Activated T-helper 2 cell treated with anti-CD3 and anti-CD28 coated beads, Interferon-gamma antibody, Interleukin-2, Interleukin-4, amounts not matched to agents 10 μg/mL and 5 μg/mL and 100 μg/mL, durations not matched to agents 14 hours and 24 hours and 36 hours (primary cell): Measurements from ENCODE around the gene GNB1L. TPM values are rescaled to one million over a fixed set of nuclear protein-coding genes. Genes with fewer than 3 reads are reported as not detected.

Experiments
- DNase-seq: peaks from one replicate; pipeline ENCODE4 v3.0.0; 2021; ENCODE audit warnings: low spot score
- H3K27ac Mint-ChIP-seq: one replicate; pipeline ENCODE4 v1.8.0; 2021; ENCODE audit warnings: mixed read lengths
- H3K27me3 Mint-ChIP-seq: one replicate; pipeline ENCODE4 v1.8.0; 2021; ENCODE audit warnings: low read depth, mixed read lengths
- H3K36me3 Mint-ChIP-seq: one replicate; pipeline ENCODE4 v1.8.0; 2021; ENCODE audit warnings: low read depth, mixed read lengths
- H3K4me1 Mint-ChIP-seq: one replicate; pipeline ENCODE4 v1.8.0; 2021; ENCODE audit warnings: low read depth, mixed read lengths
- H3K4me3 Mint-ChIP-seq: one replicate; pipeline ENCODE4 v1.8.0; 2021; ENCODE audit warnings: low read depth, mild to moderate bottlenecking, moderate library complexity, mixed read lengths
- H3K9me3 Mint-ChIP-seq: one replicate; pipeline ENCODE4 v1.8.0; 2021; ENCODE audit warnings: mixed read lengths
- intact Hi-C: fragments of 100-400 bp; cut with micrococcal nuclease; formaldehyde crosslinking; loops from one replicate; pipeline ENCODE4 v1.15.1; 2023
- total RNA-seq: library from RNA; stranded (reverse); gene quantifications from 2 replicates; pipeline ENCODE4 v1.2.3, GENCODE V29; 2022

GNB1L gene
- total RNA-seq, 1 donor from 2014 or later = 14.7 TPM

GRCh38 chr22:19764636-19765476 lies 89.8 kb downstream of the GNB1L start:
- H3K36me3 Mint-ChIP-seq = peaks cover 4% of the 10 kb centered on the region
- no peak for DNase-seq
- H3K27ac Mint-ChIP-seq = no peak overlapping the region
- H3K27me3 Mint-ChIP-seq = peaks cover 60% of the 10 kb centered on the region
- intact Hi-C loops = loop anchor here (5.0 kb wide), 2 partner anchors 43 to 243 kb away; partner anchors contain the start of genes CLDN5 and GP1BB
- H3K4me1 Mint-ChIP-seq = peaks cover 6% of the 10 kb centered on the region
- H3K4me3 Mint-ChIP-seq = no peak overlapping the region
- H3K9me3 Mint-ChIP-seq = no peaks in the 10 kb centered on the region

- no peak overlapping the region for H3K27ac Mint-ChIP-seq
- H3K36me3 Mint-ChIP-seq = peaks cover 6% of the 10 kb centered on the region
- no peak for DNase-seq
- intact Hi-C loops = no loop called here
- no peaks in the 10 kb centered on the region for H3K9me3 Mint-ChIP-seq
- peaks cover 59% of the 10 kb centered on the region for H3K27me3 Mint-ChIP-seq
- peaks cover 10% of the 10 kb centered on the region for H3K4me1 Mint-ChIP-seq
- no peak overlapping the region for H3K4me3 Mint-ChIP-seq
Observed at GRCh38 chr22:19764299-19764593, 90.4 kb downstream of the GNB1L start.

- H3K27ac Mint-ChIP-seq = no peak overlapping the region
- H3K27me3 Mint-ChIP-seq = peaks cover 59% of the 10 kb centered on the region
- H3K36me3 Mint-ChIP-seq = peaks cover 6% of the 10 kb centered on the region
- DNase-seq = no peak
- H3K4me3 Mint-ChIP-seq = no peak overlapping the region
- no peaks in the 10 kb centered on the region for H3K9me3 Mint-ChIP-seq
- intact Hi-C loops = no loop called here
- H3K4me1 Mint-ChIP-seq = peaks cover 10% of the 10 kb centered on the region
Observed at GRCh38 chr22:19763458-19764298, 91.0 kb downstream of the GNB1L start.

- DNase-seq = no peak
- Mint-ChIP-seq H3K4me1 (peaks cover 10% of the 10 kb centered on the region), H3K36me3 (peaks cover 6% of the 10 kb centered on the region), H3K9me3 (no peaks in the 10 kb centered on the region), H3K4me3 (no peak overlapping the region), H3K27ac (no peak overlapping the region), H3K27me3 (peaks cover 55% of the 10 kb centered on the region)
- intact Hi-C loops = no loop called here
Observed at GRCh38 chr22:19762568-19763457, 91.9 kb downstream of the GNB1L start.

GRCh38 chr22:19761725-19762567 lies 92.7 kb downstream of the GNB1L start:
- no peak overlapping the region for H3K27ac Mint-ChIP-seq
- H3K9me3 Mint-ChIP-seq = no peaks in the 10 kb centered on the region
- peaks cover 6% of the 10 kb centered on the region for H3K36me3 Mint-ChIP-seq
- H3K27me3 Mint-ChIP-seq = peaks cover 56% of the 10 kb centered on the region
- H3K4me1 Mint-ChIP-seq = peaks cover 16% of the 10 kb centered on the region
- intact Hi-C loops = no loop called here
- H3K4me3 Mint-ChIP-seq = no peak overlapping the region
- DNase-seq = no peak

GRCh38 chr22:19760951-19761724 lies 93.5 kb downstream of the GNB1L start:
- no peak for DNase-seq
- peaks cover 6% of the 10 kb centered on the region for H3K36me3 Mint-ChIP-seq
- H3K27me3 Mint-ChIP-seq = peaks cover 59% of the 10 kb centered on the region
- intact Hi-C loops = no loop called here
- H3K4me1 Mint-ChIP-seq = peaks cover 16% of the 10 kb centered on the region
- no peak overlapping the region for H3K27ac Mint-ChIP-seq
- no peaks in the 10 kb centered on the region for H3K9me3 Mint-ChIP-seq
- H3K4me3 Mint-ChIP-seq = no peak overlapping the region

- peaks cover 19% of the 10 kb centered on the region for H3K4me1 Mint-ChIP-seq
- peaks cover 61% of the 10 kb centered on the region for H3K27me3 Mint-ChIP-seq
- intact Hi-C loops = no loop called here
- peak within 1 kb of the TSS; percentile 8 for H3K27ac Mint-ChIP-seq
- DNase-seq = no peak
- H3K9me3 Mint-ChIP-seq = no peaks in the 10 kb centered on the region
- H3K36me3 Mint-ChIP-seq = peaks cover 6% of the 10 kb centered on the region
- H3K4me3 Mint-ChIP-seq = peak within 1 kb of the TSS; percentile 54
Observed at GRCh38 chr22:19760058-19760950, 94.4 kb downstream of the GNB1L start, which contains the start of gene TBX1. TSS of gene TBX1 (plus strand) at chr22:19760778. CDS start at chr22:19760844, 66 bp downstream.

GRCh38 chr22:19759427-19760057 lies 95.1 kb downstream of the GNB1L start:
- intact Hi-C loops = loop anchor here (5.0 kb wide), 1 partner anchor 42 kb away; no protein-coding TSS in a partner anchor
- no peaks in the 10 kb centered on the region for H3K9me3 Mint-ChIP-seq
- H3K27ac Mint-ChIP-seq = no peak overlapping the region

GRCh38 chr22:19758896-19759426 lies 95.7 kb downstream of the GNB1L start:
- peaks cover 6% of the 10 kb centered on the region for H3K36me3 Mint-ChIP-seq
- no peak overlapping the region for H3K4me3 Mint-ChIP-seq
- DNase-seq = no peak
- no peaks in the 10 kb centered on the region for H3K9me3 Mint-ChIP-seq
- peaks cover 61% of the 10 kb centered on the region for H3K27me3 Mint-ChIP-seq
- intact Hi-C loops = loop anchor here (5.0 kb wide), 1 partner anchor 42 kb away; no protein-coding TSS in a partner anchor
- peaks cover 19% of the 10 kb centered on the region for H3K4me1 Mint-ChIP-seq
- H3K27ac Mint-ChIP-seq = no peak overlapping the region

More at GRCh38 chr22:19759427-19760057, 95.1 kb downstream of the GNB1L start:
- peak overlapping the region; percentile 54 for H3K4me3 Mint-ChIP-seq
- peaks cover 19% of the 10 kb centered on the region for H3K4me1 Mint-ChIP-seq
- H3K36me3 Mint-ChIP-seq = peaks cover 6% of the 10 kb centered on the region
- peaks cover 58% of the 10 kb centered on the region for H3K27me3 Mint-ChIP-seq
- no peak for DNase-seq
